ENCODE results near the gene SLC39A9.
"Not testable (repeated sequence)": the region's sequence is repeated elsewhere in the genome, so short reads cannot be mapped to it uniquely, and the experiment has no call there.

SLC39A9 gene

DNA sequence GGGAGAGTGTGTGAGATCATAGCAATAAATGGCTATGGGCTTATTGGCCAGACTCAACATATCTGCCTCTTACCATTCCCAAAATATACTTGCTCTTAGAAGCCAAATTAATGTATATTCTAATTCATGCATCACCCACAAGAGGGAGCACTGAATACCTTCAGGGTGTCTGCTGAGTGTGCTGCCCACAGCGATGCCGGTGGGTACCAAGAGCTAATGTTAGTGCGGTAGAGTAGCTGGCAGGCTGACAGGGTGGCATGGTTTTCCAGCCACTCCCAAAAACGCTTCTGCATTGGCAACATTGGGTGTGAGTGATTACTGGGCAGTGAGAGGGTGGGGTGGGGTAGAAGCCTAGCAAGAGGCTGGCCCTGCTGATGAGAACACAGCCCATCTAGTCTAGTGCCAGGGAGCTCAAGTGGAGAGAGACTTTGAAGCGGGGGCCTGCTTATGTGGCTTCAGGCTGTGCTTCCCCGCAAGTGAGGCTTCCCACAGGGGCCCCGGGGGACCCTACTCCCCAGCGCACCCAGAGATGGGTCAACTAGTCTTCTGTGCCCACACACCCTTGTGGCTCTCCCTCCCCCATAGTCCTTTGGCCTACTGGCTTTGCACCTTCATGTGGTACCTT, 76.8 kb downstream of the SLC39A9 start:
- no peak for DNase-seq (ENCODE audit: low read depth)

DNA sequence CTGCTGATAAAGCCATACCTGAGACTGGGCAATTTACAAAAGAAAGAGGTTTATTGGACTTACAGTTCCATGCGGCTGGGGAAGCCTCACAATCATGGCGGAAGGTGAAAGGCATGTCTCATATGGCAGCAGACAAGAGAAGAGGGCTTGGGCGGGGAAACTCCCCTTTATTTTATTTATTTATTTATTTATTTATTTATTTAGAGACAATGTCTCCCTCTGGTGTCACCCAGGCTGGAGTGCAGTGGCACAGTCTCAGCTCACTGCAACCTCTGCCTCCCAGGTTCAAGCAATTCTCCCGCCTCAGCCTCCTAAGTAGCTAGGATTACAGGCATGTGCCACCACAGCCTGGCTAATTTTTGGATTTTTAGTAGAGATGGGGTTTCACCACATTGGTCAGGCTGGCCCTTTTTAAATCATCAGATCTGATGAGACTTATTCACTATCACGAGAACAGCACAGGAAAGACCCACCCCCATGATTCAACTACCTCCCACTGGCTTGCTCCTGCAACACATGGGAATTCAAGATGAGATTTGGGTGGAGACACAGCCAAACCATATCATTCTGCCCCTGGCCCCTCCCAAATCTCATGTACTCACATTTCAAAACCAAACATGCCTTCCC, 78.4 kb downstream of the SLC39A9 start:
- not testable (repeated sequence) for DNase-seq (ENCODE audit: low read depth)

DNA sequence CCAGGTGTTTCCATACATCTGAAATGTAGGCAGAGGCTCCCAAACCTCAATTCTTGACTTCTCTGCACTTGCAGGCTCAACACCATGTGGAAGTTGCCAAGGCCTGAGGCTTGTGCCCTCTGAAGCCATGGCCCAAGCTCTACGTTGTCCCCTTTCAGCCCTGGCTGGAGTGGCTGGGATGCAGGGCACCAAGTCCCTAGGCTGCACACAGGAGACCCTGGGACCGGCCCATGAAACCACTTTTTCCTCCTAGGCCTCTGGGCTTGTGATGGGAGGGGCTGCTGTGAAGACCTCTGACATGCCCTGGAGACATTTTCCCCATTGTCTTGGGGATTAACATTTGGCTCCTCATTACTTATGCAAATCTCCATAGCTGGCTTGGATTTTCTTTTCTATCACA, 79.6 kb downstream of the SLC39A9 start:
- DNase-seq (ENCODE audit: low read depth) = not testable (repeated sequence)

DNA sequence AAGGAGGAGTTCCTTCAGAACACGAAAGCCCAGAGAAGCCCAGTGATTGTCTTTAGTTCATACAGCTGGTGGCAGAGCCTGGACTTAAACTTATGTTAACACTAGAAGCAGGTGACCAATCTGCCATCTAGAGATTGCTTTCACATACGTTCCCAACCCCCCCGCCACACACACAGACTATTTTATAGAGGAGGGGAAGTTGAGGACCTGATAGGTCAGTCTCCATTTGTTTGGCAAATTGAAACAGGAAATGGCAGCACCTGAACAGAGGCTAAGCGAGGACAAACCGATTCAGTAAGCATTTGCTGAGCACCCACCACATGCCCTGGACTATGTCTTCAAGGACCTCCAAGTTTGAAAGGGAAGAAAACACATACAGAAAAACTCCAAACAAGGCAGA, 81.2 kb downstream of the SLC39A9 start:
- DNase-seq (ENCODE audit: low read depth) = no peak

DNA sequence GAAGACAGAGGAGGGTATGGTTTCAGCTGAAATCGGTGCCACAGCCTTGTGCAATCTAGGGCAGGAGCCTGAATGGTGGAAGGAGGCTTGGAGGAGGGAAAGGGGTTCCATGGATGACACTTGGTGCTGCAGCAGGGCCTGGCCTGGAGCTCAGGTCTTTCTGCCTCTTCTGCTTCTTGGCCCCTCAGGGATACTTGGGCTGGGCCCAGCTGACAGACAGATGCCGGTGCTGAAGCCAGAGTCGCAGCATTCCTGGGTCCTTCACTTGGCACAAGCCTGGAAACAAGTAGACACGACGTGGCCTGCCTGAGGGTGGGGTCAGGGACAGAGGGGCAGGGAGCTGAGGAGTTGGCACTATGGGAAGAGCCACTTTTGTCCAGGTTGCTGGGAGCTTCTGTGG, 81.6 kb downstream of the SLC39A9 start:
- no peak for DNase-seq (ENCODE audit: low read depth)

DNA sequence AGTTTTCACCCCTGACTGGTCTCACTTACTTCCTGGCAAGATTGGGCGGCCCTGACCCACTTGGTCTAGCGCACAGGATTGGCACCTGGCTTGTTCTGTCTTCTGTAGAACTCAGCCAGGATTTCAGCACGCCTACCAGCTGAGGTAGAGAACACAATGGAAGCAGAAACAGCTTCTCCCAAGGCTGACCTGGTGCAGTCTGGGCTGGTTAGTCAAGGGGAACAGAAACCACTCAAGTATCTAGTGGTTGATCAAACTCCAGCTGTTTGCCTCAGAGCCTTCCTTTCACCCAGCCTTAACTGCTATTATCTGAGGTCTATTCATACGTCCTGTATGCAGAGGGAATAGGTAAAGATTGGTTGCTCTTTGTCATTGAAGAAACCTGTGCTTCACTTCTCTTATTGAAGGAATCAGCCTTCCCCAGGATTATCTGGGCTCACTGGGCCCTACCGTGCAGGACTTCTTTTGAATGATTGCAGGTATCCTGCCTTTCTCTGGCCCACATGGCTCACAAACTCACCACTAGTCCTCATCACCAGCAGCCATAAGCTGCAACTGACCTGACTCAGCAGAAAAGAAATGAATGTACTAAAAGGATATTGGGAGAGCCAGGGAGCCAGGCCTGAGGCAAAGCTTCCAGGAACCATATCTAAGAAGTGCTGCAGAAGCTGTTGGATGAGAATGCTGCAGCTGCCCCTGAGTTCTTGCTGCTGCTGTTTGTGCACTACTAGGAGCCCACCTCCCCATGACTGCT, 83.5 kb downstream of the SLC39A9 start:
- no peak for DNase-seq (ENCODE audit: low read depth)

DNA sequence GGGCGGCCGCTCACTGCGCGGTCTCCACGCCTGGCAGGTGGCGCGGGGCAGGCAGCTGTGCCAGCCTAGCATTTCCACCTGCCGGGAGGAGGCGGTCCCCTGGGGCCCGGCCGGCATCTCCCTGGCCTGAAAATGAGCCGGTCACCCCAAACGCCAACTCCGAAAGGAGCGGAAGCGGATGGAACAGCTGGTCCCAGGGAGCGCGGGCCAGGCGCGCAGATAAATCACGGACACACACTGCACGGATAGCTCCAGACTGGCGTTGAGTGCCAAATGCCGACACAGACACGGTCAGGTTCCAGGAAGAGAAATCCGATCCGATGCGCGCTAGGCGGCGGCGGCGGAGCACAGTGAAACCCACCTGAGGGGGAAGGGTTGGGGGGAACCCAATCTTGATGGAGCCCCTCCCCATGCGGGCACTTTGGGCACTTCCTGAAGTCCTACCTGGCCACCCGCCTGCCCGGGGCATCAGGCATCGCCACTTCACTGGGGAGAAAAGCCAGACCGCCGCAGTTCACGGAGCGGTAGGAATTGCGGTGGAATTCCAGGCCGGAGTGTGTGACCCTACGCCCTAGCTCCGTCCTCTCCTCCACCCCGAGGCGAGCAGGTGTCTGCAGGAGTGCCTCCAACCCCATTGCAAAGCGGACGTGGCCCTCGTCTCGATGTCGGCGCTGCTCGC, 85.4 kb downstream of the SLC39A9 start:
- DNase-seq (ENCODE audit: low read depth) = no peak

DNA sequence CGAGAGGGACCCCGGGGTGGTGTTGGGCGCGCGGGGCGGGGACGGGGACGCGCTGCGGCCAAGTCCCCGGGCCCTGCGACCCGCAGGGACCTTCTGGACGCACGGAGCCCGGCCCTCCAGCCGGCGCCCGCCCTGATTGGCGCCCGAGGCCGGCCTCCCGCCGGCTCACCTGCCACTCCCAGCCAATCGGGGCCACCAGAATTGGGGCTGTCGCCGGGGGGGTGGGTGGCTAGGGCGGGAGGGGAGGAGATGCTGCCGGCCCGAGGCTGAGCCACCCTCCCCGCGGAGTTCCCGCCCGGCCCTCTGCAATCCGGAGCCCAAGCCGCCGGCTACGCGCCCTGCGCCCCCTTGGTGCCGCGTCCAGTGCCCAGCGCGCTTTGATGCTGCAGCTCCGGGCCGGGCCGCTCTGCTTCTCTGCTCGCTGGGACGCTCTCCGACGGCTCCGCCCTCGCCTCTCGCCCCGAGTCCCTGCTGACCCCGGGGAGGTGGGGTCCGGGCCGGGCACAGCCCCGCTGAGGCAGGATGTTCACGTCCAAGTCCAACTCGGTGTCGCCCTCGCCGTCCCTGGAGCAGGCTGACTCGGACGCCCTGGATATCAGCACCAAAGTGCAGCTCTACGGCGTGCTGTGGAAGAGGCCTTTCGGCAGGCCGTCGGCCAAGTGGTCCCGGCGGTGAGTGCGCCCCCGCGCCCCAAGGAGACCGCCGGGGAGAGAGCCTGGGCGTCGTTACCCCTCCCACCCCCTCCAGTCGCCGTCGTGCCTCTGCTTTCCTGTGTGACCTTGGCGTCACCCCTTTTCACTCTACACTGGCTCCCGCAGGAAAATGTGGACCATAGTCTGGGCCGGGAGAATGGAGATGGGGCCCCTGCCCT, 86.2 kb downstream of the SLC39A9 start, which contains the start of gene PLEKHD1:
TSS of gene PLEKHD1 (plus strand) at position 285 of the 871 bp plus-strand sequence. CDS start at position 523, 238 bp downstream.
- DNase-seq (ENCODE audit: low read depth) = no peak

DNA sequence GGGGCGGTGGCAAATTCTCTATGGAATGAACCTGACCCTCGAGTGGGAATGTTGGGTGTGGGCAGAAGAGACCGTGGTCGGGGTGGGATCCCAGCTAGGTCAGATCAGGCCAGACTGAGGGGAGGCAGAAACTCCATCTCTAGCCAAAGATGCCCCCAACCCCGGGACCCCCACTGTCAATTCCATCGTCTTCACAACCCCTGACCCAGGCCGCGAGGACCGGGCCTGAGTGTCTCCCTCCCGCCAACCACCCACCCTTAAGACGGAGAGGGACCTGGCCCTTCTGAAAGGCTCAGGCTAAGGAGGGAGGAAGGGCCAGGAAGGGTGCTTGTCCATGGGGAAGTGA, 86.8 kb downstream of the SLC39A9 start:
- DNase-seq (ENCODE audit: low read depth) = no peak

DNA sequence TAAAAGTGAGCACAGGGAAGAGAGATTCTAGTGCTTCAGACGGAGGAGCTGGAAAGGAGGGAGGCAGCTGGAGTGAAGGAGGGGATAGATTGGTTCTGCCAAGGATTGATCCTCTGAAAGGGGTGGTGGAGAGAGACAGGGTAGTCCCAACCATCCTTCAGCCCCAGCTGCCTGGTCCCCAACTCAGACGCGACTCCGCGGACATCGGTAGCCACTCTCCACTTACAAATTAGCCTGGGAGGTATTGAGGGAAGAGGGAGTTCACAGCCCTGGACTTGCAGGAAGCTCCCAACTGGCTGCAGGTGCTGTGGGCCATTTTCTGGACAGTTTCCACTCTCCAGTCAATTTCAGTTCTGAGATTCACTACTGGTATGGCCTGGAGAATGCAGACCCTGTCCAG, 87.2 kb downstream of the SLC39A9 start:
- DNase-seq (ENCODE audit: low read depth) = no peak

DNA sequence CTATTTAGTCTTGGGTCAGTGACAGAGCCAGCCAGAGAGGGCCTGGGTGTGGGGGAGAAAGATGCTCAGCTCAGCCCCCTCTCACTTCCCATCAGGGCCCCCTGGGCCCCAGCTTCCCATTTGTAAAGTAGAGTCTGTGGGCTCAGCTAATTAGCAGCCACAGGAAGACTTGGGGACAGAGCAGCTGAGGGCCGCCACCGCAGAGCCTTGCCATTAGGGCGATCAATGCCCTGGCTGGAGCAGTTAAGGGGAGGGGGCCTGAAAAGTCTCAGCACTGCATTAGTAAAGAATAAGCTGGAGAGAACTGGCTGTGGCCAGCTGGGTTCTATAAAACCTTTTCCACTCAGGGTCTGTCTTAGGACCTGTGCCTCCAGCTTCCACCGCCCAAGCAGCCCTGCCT, 88.7 kb downstream of the SLC39A9 start:
- DNase-seq (ENCODE audit: low read depth) = no peak

DNA sequence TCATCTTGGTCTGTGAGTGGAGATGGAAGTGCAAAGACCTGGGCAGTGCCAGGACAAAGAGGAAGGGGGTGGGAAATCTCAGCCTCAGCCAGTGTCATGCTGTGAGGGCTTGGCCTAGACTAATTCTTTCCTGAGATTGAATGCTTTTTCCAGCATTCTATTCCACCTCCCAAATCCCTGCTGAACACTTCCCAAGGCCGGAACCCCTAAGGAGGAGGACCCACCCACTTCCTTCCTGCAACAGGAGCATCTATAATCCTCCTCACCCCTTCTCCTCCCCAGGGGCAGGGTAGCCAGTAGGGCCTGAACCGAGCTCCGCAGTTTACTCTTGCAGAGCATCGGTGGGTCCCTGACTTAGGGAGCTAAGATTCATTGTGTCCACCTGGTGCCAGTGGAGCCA, 89.3 kb downstream of the SLC39A9 start:
- DNase-seq (ENCODE audit: low read depth) = no peak

DNA sequence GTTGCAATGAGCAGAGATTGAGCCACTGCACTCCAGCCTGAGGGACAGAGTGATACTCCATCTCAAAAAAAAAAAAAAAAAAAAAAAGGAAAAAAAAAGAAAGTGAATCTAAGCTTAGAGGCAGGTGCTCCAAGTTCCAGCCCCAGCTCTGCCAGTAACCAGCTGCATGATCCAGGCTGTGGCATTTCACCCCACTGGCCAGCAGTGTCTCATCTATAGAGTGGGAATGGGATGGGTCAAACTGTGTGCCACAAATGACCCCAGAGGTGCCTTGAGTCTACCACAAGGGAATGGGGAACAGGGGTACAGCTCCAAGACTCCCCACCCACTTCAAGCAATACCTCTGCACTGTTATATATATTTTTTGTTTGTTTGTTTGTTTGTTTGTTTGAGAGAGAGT, 91.0 kb downstream of the SLC39A9 start:
- DNase-seq (ENCODE audit: low read depth) = no peak

DNA sequence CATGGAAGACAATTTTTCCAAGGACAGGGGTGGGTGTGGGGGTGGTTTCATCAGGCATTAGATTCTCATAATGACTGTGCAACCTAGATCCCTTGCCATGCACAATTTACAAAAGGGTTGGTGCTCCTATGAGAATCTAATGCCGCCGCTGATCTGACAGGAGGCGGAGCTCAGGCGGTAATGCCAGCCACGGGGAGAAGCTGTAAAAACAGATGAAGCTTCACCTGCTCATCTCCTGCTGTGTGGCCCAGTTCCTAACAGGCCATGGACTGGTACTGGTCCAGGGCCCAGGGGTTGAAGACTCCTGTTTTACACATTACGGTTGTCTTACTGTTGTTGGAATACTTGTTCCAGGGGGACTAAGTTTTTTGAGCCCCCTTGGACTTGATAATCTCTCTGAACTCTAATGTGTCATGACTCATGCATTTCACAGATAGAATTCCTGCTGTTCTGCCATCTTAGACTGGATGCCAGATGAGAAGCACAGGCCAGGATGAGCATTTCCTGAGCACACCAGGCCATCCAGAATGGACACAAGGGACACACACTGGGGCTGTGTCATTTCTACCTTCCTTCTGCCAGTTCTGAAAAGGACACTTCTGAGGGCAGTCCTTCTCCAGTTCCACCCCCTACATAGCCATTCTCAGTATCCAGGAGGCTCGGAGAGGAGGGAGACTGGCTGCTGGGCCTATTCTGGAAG, 91.9 kb downstream of the SLC39A9 start:
- DNase-seq (ENCODE audit: low read depth) = no peak

DNA sequence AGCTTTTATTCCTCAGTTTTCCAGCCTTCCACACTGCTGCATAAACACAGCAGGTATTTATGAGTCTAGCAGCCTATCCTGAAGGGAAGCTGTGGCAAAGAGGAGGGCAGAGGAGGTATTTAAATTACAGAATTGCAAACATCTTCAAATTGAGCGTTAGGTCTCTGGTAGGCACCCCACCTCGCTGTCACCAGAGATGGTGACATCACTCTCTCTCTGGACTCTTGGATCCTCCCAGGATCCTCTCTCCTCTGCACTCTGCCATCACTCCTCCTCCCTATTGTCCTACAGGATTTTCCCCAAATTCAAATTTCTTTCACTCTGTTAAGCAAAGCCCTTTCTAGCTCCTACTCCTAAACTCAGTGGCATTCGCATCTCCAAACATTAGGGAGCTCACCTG, 92.7 kb downstream of the SLC39A9 start:
- no peak for DNase-seq (ENCODE audit: low read depth)

DNA sequence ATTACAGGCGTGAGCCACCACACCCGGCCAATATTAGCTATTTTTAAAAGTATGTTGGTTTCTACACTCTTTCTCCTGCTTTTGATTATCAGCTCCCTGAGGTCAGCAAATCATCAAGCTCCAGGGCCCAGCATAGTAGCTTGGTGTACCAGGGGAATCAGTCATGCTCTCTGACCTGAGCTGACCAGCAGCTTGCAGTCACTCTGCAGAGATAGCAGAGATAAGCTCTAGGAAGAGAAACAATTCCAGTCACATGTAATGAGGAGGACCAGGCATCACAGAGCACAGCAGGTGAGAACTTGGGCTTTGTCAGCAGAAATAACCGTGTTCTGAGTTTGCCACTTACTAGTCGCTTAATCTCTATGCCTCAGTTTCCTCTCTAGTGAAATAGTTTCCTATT, 94.5 kb downstream of the SLC39A9 start:
- no peak for DNase-seq (ENCODE audit: low read depth)

DNA sequence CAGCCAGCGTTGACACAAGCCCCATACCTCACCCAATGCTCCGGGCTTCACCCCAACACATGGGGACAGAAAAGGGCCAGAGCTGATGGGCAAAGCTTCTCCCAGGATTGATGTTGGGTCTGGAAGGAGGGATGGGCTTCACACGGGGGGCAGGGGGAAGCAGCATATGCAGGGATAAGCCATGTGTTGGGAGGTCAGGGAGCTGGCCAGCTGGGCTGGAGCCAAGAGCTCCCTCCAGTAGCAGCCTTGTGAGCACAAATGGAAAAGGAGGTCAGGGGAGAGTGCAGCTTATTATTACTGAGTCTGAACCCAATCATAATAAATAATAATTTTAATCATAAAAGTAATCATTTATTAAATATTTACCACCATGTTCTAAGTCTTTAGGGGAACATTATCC, 95.3 kb downstream of the SLC39A9 start:
- DNase-seq (ENCODE audit: low read depth) = no peak

DNA sequence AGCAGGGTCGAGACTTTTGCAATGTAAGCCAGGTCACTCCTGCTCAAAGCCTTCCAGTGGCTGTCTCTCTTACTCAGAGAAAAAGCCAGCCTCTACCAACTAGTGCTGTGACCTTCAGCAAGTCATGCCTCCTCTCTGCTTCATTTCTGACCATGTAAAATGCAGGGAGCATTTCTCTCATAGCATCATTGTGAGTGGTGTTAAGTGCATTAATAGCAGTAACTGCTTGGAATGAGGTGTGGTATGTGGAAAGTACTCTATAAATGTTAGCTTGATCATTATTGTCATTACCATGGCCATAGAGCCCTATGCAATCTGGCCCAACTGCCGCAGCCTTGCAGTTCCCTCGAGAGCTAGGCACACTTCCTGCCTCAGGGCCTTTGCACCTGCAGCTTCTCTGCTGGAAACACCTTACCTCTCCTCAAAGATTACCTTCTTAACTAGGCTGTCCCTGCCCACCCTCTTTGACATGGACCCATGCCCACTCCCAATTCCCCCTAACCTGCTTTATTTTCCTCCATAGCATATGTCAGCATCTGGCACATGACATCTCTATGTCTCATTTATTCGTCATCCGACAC, 96.9 kb downstream of the SLC39A9 start:
- DNase-seq (ENCODE audit: low read depth) = no peak

DNA sequence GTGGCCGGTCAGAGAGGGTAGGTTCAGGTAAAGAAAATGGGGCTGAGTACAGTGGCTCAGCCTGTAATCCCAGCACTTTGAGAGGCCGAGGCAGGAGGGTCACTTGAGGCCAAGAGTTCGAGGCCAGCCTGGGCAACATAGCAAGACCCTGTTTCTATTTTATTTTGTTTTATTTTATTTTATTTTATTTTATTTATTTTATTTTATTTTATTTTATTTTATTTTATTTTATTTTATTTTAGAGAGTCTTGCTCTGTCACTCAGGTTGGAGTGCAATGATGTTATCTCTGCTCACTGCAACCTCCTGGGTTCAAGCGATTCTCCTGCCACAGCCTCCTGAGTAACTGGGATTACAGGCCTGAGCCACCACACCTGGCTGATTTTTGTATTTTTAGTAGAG, 99.4 kb downstream of the SLC39A9 start:
- not testable (repeated sequence) for DNase-seq (ENCODE audit: low read depth)

DNA sequence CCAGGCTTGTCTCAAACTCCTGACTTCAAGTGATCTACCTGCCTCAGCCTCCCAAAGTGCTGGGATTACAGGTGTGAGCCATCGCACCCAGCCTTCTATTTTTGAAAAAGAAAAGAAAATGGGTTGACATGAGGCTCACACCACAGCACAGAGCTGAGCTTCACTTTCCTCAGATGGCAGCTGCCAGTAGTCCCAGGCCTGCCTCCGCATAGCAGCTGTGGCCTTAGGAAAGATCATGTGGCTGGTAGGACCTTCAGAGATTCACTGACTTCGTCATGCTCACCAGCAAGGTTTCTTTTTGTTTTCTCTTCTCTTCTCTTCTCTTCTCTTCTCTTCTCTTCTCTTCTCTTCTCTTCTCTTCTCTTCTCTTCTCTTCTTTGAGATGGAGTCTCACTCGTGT, 99.8 kb downstream of the SLC39A9 start:
- DNase-seq (ENCODE audit: low read depth) = not testable (repeated sequence)

DNA sequence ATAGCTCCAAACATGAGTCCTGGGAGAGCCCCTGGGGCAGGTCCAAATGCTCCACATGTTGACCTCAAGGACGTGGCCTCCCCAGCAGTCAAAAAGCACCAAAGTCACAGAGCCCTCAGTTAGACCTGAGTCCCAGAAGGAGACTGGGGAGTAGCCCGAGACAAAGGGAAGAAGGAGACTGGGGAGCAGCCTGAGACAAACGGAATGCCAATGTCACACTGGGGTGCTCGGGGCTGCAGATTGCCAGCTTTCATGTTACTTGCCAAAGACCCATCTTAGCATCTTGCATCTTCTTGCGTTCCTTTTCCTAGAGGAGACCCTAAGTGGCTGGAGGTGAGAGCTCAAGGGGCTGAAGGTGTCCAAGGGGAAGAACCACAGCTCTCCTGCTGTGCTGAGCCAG, 100.9 kb downstream of the SLC39A9 start:
- no peak for DNase-seq (ENCODE audit: low read depth)

All from stimulated activated CD8-positive, alpha-beta memory T cell treated with anti-CD3 and anti-CD28 coated beads, Interleukin-15, amount 100 ng/mL, for 24 hours (primary cell).